CD4-positive, alpha-beta T cell treated with Interleukin-6 at 100 ng/mL for 8 hours (primary cell): ENCODE results near the gene CBLB.
A peak's percentile ranks its signal among the peaks of the same experiment; 100 is the strongest.

Experiments used
- DNase-seq: peaks from one replicate; pipeline ENCODE4 v3.0.0-alpha.2; 2020; ENCODE audit warnings: mixed read lengths, low spot score

The CBLB gene

GRCh38 chr3:105845488-105845887, 23.3 kb downstream of the CBLB start:
- no peak for DNase-seq

- DNase-seq = no peak
Measured at GRCh38 chr3:105844704-105845103, 24.1 kb downstream of the CBLB start.

- DNase-seq = no peak
Measured at GRCh38 chr3:105843994-105844393, 24.8 kb downstream of the CBLB start.

- DNase-seq = no peak
Measured at GRCh38 chr3:105842943-105843342, 25.9 kb downstream of the CBLB start.

- no peak for DNase-seq
Measured at GRCh38 chr3:105842449-105842848, 26.4 kb downstream of the CBLB start.

GRCh38 chr3:105837947-105838346, 30.9 kb downstream of the CBLB start:
- no peak for DNase-seq

- DNase-seq = no peak
Measured at GRCh38 chr3:105837143-105837740, 31.6 kb downstream of the CBLB start.

- DNase-seq = peak; percentile 34
Measured at GRCh38 chr3:105836533-105836932, 32.3 kb downstream of the CBLB start.

GRCh38 chr3:105835606-105836005, 33.2 kb downstream of the CBLB start:
- no peak for DNase-seq

GRCh38 chr3:105834768-105835167, 34.0 kb downstream of the CBLB start:
- DNase-seq = no peak

- no peak for DNase-seq
Measured at GRCh38 chr3:105832644-105833043, 36.2 kb downstream of the CBLB start.

GRCh38 chr3:105830836-105831235, 38.0 kb downstream of the CBLB start:
- DNase-seq = no peak

- DNase-seq = peak; percentile 48
Measured at GRCh38 chr3:105829871-105830622, 38.8 kb downstream of the CBLB start.

- no peak for DNase-seq
Measured at GRCh38 chr3:105829229-105829628, 39.6 kb downstream of the CBLB start.

GRCh38 chr3:105828703-105829102, 40.1 kb downstream of the CBLB start:
- no peak for DNase-seq

GRCh38 chr3:105827959-105828358, 40.9 kb downstream of the CBLB start:
- DNase-seq = no peak

- no peak for DNase-seq
Measured at GRCh38 chr3:105826778-105827634, 41.8 kb downstream of the CBLB start.

GRCh38 chr3:105824129-105824528, 44.7 kb downstream of the CBLB start:
- DNase-seq = no peak

- peak; percentile 28 for DNase-seq
Measured at GRCh38 chr3:105823149-105823867, 45.5 kb downstream of the CBLB start.

GRCh38 chr3:105822171-105823123, 46.4 kb downstream of the CBLB start:
- DNase-seq = no peak

GRCh38 chr3:105821433-105821832, 47.4 kb downstream of the CBLB start:
- DNase-seq = no peak
